ENCODE results near the gene PABPN1L. TPM values are rescaled to one million over a fixed set of nuclear protein-coding genes. Genes with fewer than 3 reads are reported as not detected.
A peak's percentile ranks its signal among the peaks of the same experiment; 100 is the strongest.

Gene PABPN1L
- total and polyA plus RNA-seq, 9 of the 15 experiments (the other 6 are each of a cell fraction or from before 2014, with no cell fraction given), result 0.11 to 0.32 TPM; not detected in 7

DNA sequence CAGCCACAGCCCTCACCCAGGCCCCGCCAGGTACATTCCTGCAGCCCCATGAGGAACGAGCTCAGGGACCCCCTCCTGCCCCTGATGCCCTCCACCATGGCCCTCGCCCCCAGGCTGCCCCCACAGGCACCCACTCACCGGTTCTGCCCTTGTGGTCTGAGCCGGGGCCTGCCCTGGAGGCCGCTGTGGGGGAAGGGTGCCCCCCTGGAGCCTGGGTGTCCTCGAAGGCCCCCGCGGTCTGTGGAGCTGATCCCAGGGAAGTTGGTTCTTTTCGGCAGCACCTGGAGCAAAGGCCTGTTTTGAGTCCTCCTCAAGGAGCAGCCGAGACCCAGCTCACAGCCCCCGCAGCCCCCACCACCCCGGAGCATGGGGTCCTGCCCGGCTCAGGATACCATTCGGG is 2.4 kb downstream of the PABPN1L start:
- Histone ChIP-seq H3K4me2 (ENCODE audit: insufficient read depth, low read length) (no peak overlapping the region), H3K9ac (ENCODE audit: insufficient read depth in 1 of 2, low read depth in 2 of 2, low read length in 2 of 2) (no peak overlapping the region), H4K20me1 (replicated peaks; ENCODE audit: control insufficient read depth, insufficient read depth, low read length) (0 out of 2 replicates have a peak, but pooled peaks cover 4% of the 10 kb centered on the region), H3K9me3 (replicated peaks; ENCODE audit: control insufficient read depth, insufficient read depth, low read depth, low read length) (no peaks in the 10 kb centered on the region), H3K79me2 (ENCODE audit: control insufficient read depth, insufficient read depth, low read length) (no peaks in the 10 kb centered on the region), H3K9me1 (ENCODE audit: control insufficient read depth, insufficient read depth, low read length) (no peaks in the 10 kb centered on the region), H3K4me3 (no peak overlapping the region), H3K36me3 (ENCODE audit: control insufficient read depth, insufficient read depth, low read length) (peaks cover 30% of the 10 kb centered on the region; the same call in 2 of the 3 replicates), H3K4me1 (replicated peaks in 1 of 2; ENCODE audit: control insufficient read depth in 2 of 2, insufficient read depth in 2 of 2, low read length in 2 of 2) (peaks cover 0 to 57% of the 10 kb centered on the region in 2 experiments; a peak in 2 of 5 replicates), H3K27me3 (ENCODE audit: control insufficient read depth in 2 of 2, insufficient read depth in 2 of 2, low read length in 2 of 2) (no peaks in the 10 kb centered on the region), H2AFZ (ENCODE audit: low read depth, low read length) (no peak overlapping the region), H3K27ac (ENCODE audit: extremely low read depth, low read depth, low read length) (no peak overlapping the region)
- ATAC-seq (no peak), DNase-seq (ENCODE audit: extremely low read depth in 1 of 4, low spot score in 3 of 4) (no peak), FAIRE-seq (no peak)
- WGBS (ENCODE audit: insufficient coverage, low coverage, missing lambda C conversion rate), result 76% methylated on average over 8 of the region's 15 CpGs
- intact Hi-C loops (cut with micrococcal nuclease), result no loop called here
- no TSS peak for BruUV-seq (replicated peaks)
- CTCF ChIA-PET (ENCODE audit: low intra/inter-chr PET ratio), result no interaction called here
- peak; percentile 47; the same call in 1 of the 2 replicates for TF ChIP-seq POLR2G (IDR thresholded peaks at IDR 0.05; ENCODE audit: low read depth, low read length)
- peak; percentile 44; the same call in 1 of the 2 replicates for TF ChIP-seq RBFOX2 (IDR thresholded peaks at IDR 0.05; ENCODE audit: low read depth, low read length)
- no peak for TF ChIP-seq CBFB (CRISPR knock-in tag; IDR thresholded peaks at IDR 0.05)
- TF ChIP-seq HDAC6 (IDR thresholded peaks at IDR 0.05; ENCODE audit: low read depth, low read length), result no peak
- in situ Hi-C loops (cut with MboI), result no loop called here
- POLR2A ChIA-PET, result interaction anchor here (0.6 to 1.3 kb wide), 4 partner anchors 13 to 1219 kb away, joined by 3 to 5 read pairs (median 4); no protein-coding TSS in a partner anchor

DNA sequence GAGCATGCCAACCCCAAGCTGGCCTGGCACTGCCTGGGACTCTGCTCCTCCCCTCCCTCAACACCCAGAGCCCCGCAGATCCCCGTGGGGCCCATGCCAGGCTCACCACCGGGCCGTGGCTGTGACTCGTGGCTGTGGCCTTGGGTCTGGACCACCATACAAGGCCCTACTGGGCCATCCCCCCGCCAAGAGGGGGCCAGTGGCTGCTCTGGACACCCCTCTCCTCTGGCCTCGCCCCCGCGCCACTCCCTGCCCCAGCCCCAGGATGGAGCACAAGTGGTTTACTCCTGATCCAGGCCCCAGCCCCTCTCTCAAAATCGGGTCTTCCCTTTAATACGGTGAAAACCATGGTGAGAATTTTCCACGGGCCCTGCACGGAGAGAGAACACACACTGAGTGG is 3.0 kb downstream of the PABPN1L start:
- peak overlapping the region in 1 of 2 experiments; percentile 64; a peak in 1 of 4 replicates for H3K9ac ChIP-seq (ENCODE audit: insufficient read depth in 1 of 2, low read depth in 2 of 2, low read length in 2 of 2)
- WGBS (ENCODE audit: insufficient coverage, low coverage, missing lambda C conversion rate), result 79% methylated on average over 9 of the region's 13 CpGs
- intact Hi-C loops (cut with micrococcal nuclease) (no loop called here), in situ Hi-C loops (cut with MboI) (no loop called here)
- H3K36me3 ChIP-seq (ENCODE audit: control insufficient read depth, insufficient read depth, low read length), result peaks cover 37% of the 10 kb centered on the region; the same call in 2 of the 3 replicates
- no peak overlapping the region for H2AFZ ChIP-seq (ENCODE audit: low read depth, low read length)
- no peak overlapping the region for H3K27ac ChIP-seq (ENCODE audit: extremely low read depth, low read depth, low read length)
- ATAC-seq (no peak), FAIRE-seq (no peak), DNase-seq (ENCODE audit: extremely low read depth in 1 of 4, low spot score in 3 of 4) (no peak)
- H3K4me2 ChIP-seq (ENCODE audit: insufficient read depth, low read length), result no peak overlapping the region
- H3K4me1 ChIP-seq (replicated peaks in 1 of 2; ENCODE audit: control insufficient read depth in 2 of 2, insufficient read depth in 2 of 2, low read length in 2 of 2), result peaks cover 0 to 58% of the 10 kb centered on the region in 2 experiments; a peak in 2 of 5 replicates
- no peaks in the 10 kb centered on the region for H3K9me3 ChIP-seq (replicated peaks; ENCODE audit: control insufficient read depth, insufficient read depth, low read depth, low read length)
- no peak overlapping the region for H3K4me3 ChIP-seq
- no TSS peak for BruUV-seq (replicated peaks)
- no peaks in the 10 kb centered on the region for H3K27me3 ChIP-seq (ENCODE audit: control insufficient read depth in 2 of 2, insufficient read depth in 2 of 2, low read length in 2 of 2)
- 0 out of 2 replicates have a peak, but pooled peaks cover 4% of the 10 kb centered on the region for H4K20me1 ChIP-seq (replicated peaks; ENCODE audit: control insufficient read depth, insufficient read depth, low read length)
- ChIA-PET POLR2A (no interaction called here), CTCF (ENCODE audit: low intra/inter-chr PET ratio) (no interaction called here)
- peaks cover 2% of the 10 kb centered on the region; the same call in 2 of the 3 replicates for H3K79me2 ChIP-seq (ENCODE audit: control insufficient read depth, insufficient read depth, low read length)
- no peaks in the 10 kb centered on the region for H3K9me1 ChIP-seq (ENCODE audit: control insufficient read depth, insufficient read depth, low read length)
- TF ChIP-seq ZNF584 (CRISPR knock-in tag; IDR thresholded peaks at IDR 0.05; ENCODE audit: low read depth) (no peak), ZKSCAN1 (IDR thresholded peaks at IDR 0.05; ENCODE audit: low read depth, low read length) (no peak), ZNF507 (tag; conservative IDR thresholded peaks at IDR 0.05) (no peak), RBM39 (optimal IDR thresholded peaks at IDR 0.05; ENCODE audit: low read depth, low read length) (no peak), TEAD2 (tag; IDR thresholded peaks at IDR 0.05) (no peak), FOXA3 (CRISPR knock-in tag; conservative IDR thresholded peaks at IDR 0.05 in 1 of 2, IDR thresholded peaks at IDR 0.05 in 1 of 2) (no peak), TBL1XR1 (IDR thresholded peaks at IDR 0.05; ENCODE audit: low read length in 2 of 2) (no peak), ZNF830 (CRISPR knock-in tag; IDR thresholded peaks at IDR 0.05) (no peak), AFF1 (IDR thresholded peaks at IDR 0.05; ENCODE audit: low read depth in 1 of 2, partially characterized antibody in 2 of 2) (no peak)

All from K562 (cell line).